H1 (cell line): Measurements from ENCODE around the gene PRTG. TPM values are rescaled to one million over a fixed set of nuclear protein-coding genes. Genes with fewer than 3 reads are reported as not detected.

Experiments
- CTCF ChIA-PET: fragments of 300-600 bp; sonication (Branson Sonifier 250); formaldehyde crosslinking; loops from one replicate; lab custom pipeline; 2021; ENCODE audit not compliant: partially characterized antibody; lab: Charles Lee
- POLR2A ChIA-PET: fragments of 300-600 bp; sonication (Branson Sonifier 250); formaldehyde crosslinking; loops from one replicate; lab custom pipeline; 2021; ENCODE audit warnings: inconsistent platforms; ENCODE audit not compliant: partially characterized antibody; lab: Charles Lee
- DNase-seq, 2 experiments: peaks; one replicate each; pipeline versions ENCODE4 v3.0.0 to v3.0.0-alpha.2; 2010 to 2022; ENCODE audit warnings: low spot score in 2 of 2, low read depth in 1 of 2, mixed read lengths in 1 of 2
- FAIRE-seq: peaks from 2 replicates; lab custom pipeline; 2011; peaks lifted over from hg19 to GRCh38; lab: Jason Lieb, UNC
- H2AFZ ChIP-seq: 2 replicates; pipeline ENCODE4 v1.8.1; 2012; ENCODE audit warnings: low read length, inconsistent platforms
- H2AK5ac ChIP-seq: 2 replicates; pipeline ENCODE4 v1.6.1; 2013; ENCODE audit warnings: low read depth, low read length
- H2BK120ac ChIP-seq: replicated peaks from 2 replicates; pipeline ENCODE3; 2013; ENCODE audit warnings: low read depth, low read length, inconsistent platforms
- H2BK12ac ChIP-seq: 2 replicates; pipeline ENCODE4 v1.6.1; 2013; ENCODE audit warnings: low read depth, low read length
- H2BK15ac ChIP-seq: 2 replicates; pipeline ENCODE4 v1.6.1; 2013; ENCODE audit warnings: low read length
- H2BK20ac ChIP-seq: 2 replicates; pipeline ENCODE4 v1.6.1; 2013; ENCODE audit warnings: low read length
- H2BK5ac ChIP-seq: 2 replicates; pipeline ENCODE4 v1.6.1; 2013; ENCODE audit warnings: low read depth, low read length
- H3K14ac ChIP-seq: 2 replicates; pipeline ENCODE4 v1.6.1; 2013; ENCODE audit warnings: inconsistent platforms; ENCODE audit not compliant: insufficient read length
- H3K18ac ChIP-seq: 2 replicates; pipeline ENCODE4 v1.6.1; 2013; ENCODE audit warnings: low read length; ENCODE audit errors: extremely low read depth
- H3K23ac ChIP-seq: 2 replicates; pipeline ENCODE4 v1.6.1; 2013; ENCODE audit warnings: inconsistent platforms; ENCODE audit not compliant: insufficient read length
- H3K23me2 ChIP-seq: 2 replicates; pipeline ENCODE4 v1.6.1; 2013; ENCODE audit warnings: low read depth, low read length
- H3K27ac ChIP-seq: 2 replicates; pipeline ENCODE4 v1.6.1; 2011; ENCODE audit warnings: low read depth, low read length, inconsistent platforms
- H3K27me3 ChIP-seq, 4 experiments: replicated peaks in 1 of 4; 1 replicate in 1 of 4; 2 replicates in 3 of 4; pipeline versions ENCODE4 v1.6.1 to v1.8.1; 2011 to 2013; ENCODE audit warnings: low read length in 3 of 4, mild to moderate bottlenecking in 3 of 4, inconsistent platforms in 2 of 4, mixed read lengths in 2 of 4, moderate library complexity in 1 of 4; ENCODE audit not compliant: control insufficient read depth in 3 of 4, insufficient read depth in 3 of 4; ENCODE audit errors: extremely low read depth in 1 of 4
- H3K36me3 ChIP-seq, 4 experiments: 2 replicates each; pipeline versions ENCODE4 v1.6.1 to v1.8.1; 2011 to 2013; ENCODE audit warnings: mild to moderate bottlenecking in 4 of 4, low read length in 3 of 4, moderate library complexity in 2 of 4, control low read depth in 1 of 4, inconsistent platforms in 1 of 4; ENCODE audit not compliant: insufficient read depth in 4 of 4, control insufficient read depth in 2 of 4
- H3K4ac ChIP-seq: replicated peaks from 2 replicates; pipeline ENCODE3; 2013; ENCODE audit warnings: low read length, low read depth, mixed read lengths, inconsistent platforms; ENCODE audit not compliant: insufficient read length
- H3K4me1 ChIP-seq, 4 experiments: replicated peaks in 1 of 4; 1 replicate in 1 of 4; 2 replicates in 3 of 4; pipeline versions ENCODE4 v1.6.1 to v1.8.1; 2011 to 2013; ENCODE audit warnings: low read length in 3 of 4, inconsistent platforms in 2 of 4, mixed read lengths in 1 of 4; ENCODE audit not compliant: insufficient read depth in 4 of 4, control insufficient read depth in 3 of 4
- H3K4me2 ChIP-seq, 2 experiments: 2 replicates each; pipeline versions ENCODE4 v1.6.1 to v1.8.1; 2011 to 2013; ENCODE audit warnings: low read depth in 2 of 2, low read length in 2 of 2, control low read depth in 1 of 2, inconsistent platforms in 1 of 2, mild to moderate bottlenecking in 1 of 2; ENCODE audit not compliant: insufficient read depth in 1 of 2
- H3K4me3 ChIP-seq, 4 experiments: fragments of 200-600, 300-600 bp in 1 of 4; sonication (generic), shearing (Covaris generic), sonication (Bioruptor Twin) in 1 of 4; 2 replicates each; pipeline versions ENCODE4 v1.5.1 to v1.8.1; 2011 to 2016; ENCODE audit warnings: low read length in 4 of 4, low read depth in 3 of 4, control low read depth in 2 of 4, inconsistent platforms in 2 of 4, mild to moderate bottlenecking in 2 of 4, mixed read lengths in 1 of 4, moderate library complexity in 1 of 4; ENCODE audit not compliant: insufficient read depth in 2 of 4; ENCODE audit errors: extremely low read depth in 1 of 4
- H3K56ac ChIP-seq: replicated peaks from 2 replicates; pipeline ENCODE3; 2013; ENCODE audit warnings: low read depth, mild to moderate bottlenecking, mixed read lengths, low read length, inconsistent platforms; ENCODE audit not compliant: insufficient read length
- H3K79me1 ChIP-seq: 2 replicates; pipeline ENCODE4 v1.6.1; 2013; ENCODE audit warnings: low read depth, low read length, control low read depth
- H3K79me2 ChIP-seq, 2 experiments: 2 replicates each; pipeline versions ENCODE4 v1.6.1 to v1.8.1; 2012 to 2013; ENCODE audit warnings: low read length in 2 of 2, mild to moderate bottlenecking in 2 of 2, inconsistent platforms in 1 of 2; ENCODE audit not compliant: insufficient read depth in 2 of 2, control insufficient read depth in 1 of 2
- H3K9ac ChIP-seq, 4 experiments: replicated peaks in 1 of 4; 1 replicate in 1 of 4; 2 replicates in 3 of 4; pipeline versions ENCODE4 v1.6.1 to v1.8.1; 2011 to 2013; ENCODE audit warnings: low read depth in 3 of 4, low read length in 3 of 4, control low read depth in 2 of 4, mild to moderate bottlenecking in 2 of 4, moderate library complexity in 2 of 4, inconsistent platforms in 1 of 4; ENCODE audit errors: extremely low read depth in 1 of 4
- H3K9me3 ChIP-seq, 2 experiments: 2 replicates each; pipeline versions ENCODE4 v1.6.1 to v1.8.1; 2012 to 2013; ENCODE audit warnings: mild to moderate bottlenecking in 2 of 2, moderate library complexity in 2 of 2, control low read depth in 1 of 2, inconsistent platforms in 1 of 2, low read depth in 1 of 2, low read length in 1 of 2, mixed read lengths in 1 of 2; ENCODE audit not compliant: insufficient read depth in 2 of 2
- H4K20me1 ChIP-seq, 2 experiments: replicated peaks in 1 of 2; 2 replicates each; pipeline versions ENCODE3 to v1.8.1; 2011 to 2013; ENCODE audit warnings: inconsistent platforms in 2 of 2, low read length in 2 of 2, mild to moderate bottlenecking in 1 of 2; ENCODE audit not compliant: insufficient read depth in 2 of 2, control insufficient read depth in 1 of 2
- H4K5ac ChIP-seq: 2 replicates; pipeline ENCODE4 v1.6.1; 2013; ENCODE audit warnings: low read length, low read depth, mixed read lengths, inconsistent platforms; ENCODE audit not compliant: insufficient read length
- H4K8ac ChIP-seq: 2 replicates; pipeline ENCODE4 v1.8.0; 2013; ENCODE audit warnings: mild to moderate bottlenecking, moderate library complexity, low read length, inconsistent platforms; ENCODE audit not compliant: insufficient read depth; ENCODE audit errors: extremely low read depth
- H4K91ac ChIP-seq: replicated peaks from 2 replicates; pipeline ENCODE3; 2013; ENCODE audit warnings: low read length, mixed read lengths, inconsistent platforms; ENCODE audit not compliant: insufficient read length
- ASH2L ChIP-seq: fragments of 200-600, 300-600 bp; sonication (generic); IDR thresholded peaks from one replicate; pipeline ENCODE4 v1.7.1; 2017; ENCODE audit warnings: low read length
- CHD1 ChIP-seq: IDR thresholded peaks from 2 replicates; pipeline ENCODE4 v1.6.1; 2012; ENCODE audit warnings: low read depth, low read length, improper control_type of control experiment
- CHD2 ChIP-seq: IDR thresholded peaks from 2 replicates; pipeline ENCODE4 v1.6.1; 2012; ENCODE audit warnings: low read length, improper control_type of control experiment
- FOSL1 ChIP-seq: IDR thresholded peaks from 2 replicates; pipeline ENCODE4 v1.6.1; 2011; ENCODE audit warnings: mild to moderate bottlenecking, low read depth, low read length, moderate library complexity; ENCODE audit not compliant: insufficient read depth
- GABPA ChIP-seq: IDR thresholded peaks from 2 replicates; pipeline ENCODE4 v1.6.1; 2011; ENCODE audit warnings: mild to moderate bottlenecking, low read length, moderate library complexity, borderline replicate concordance; ENCODE audit not compliant: insufficient read depth
- HDAC6 ChIP-seq: IDR thresholded peaks from one replicate; pipeline ENCODE4 v1.7.1; 2012; ENCODE audit warnings: low read depth, mild to moderate bottlenecking, inconsistent platforms, low read length, moderate library complexity
- JUND ChIP-seq: IDR thresholded peaks from 2 replicates; pipeline ENCODE4 v1.6.1; 2011; ENCODE audit warnings: mild to moderate bottlenecking, improper control_type of control experiment, low read length
- KDM4A ChIP-seq: IDR thresholded peaks from one replicate; pipeline ENCODE4 v1.7.1; 2012; ENCODE audit warnings: low read depth, mild to moderate bottlenecking, moderate library complexity, low read length, inconsistent platforms; ENCODE audit not compliant: severe bottlenecking
- MAFK ChIP-seq: IDR thresholded peaks from 2 replicates; pipeline ENCODE4 v1.6.1; 2012; ENCODE audit warnings: low read depth, mild to moderate bottlenecking, improper control_type of control experiment, low read length
- PHF8 ChIP-seq: fragments of 200-600 bp; sonication (generic); conservative IDR thresholded peaks from 2 replicates; pipeline ENCODE4 v1.7.1; 2012; ENCODE audit warnings: low read depth, mild to moderate bottlenecking, inconsistent platforms, low read length, moderate library complexity
- SAP30 ChIP-seq: fragments of 300-600 bp; sonication (generic); IDR thresholded peaks from 2 replicates; pipeline ENCODE4 v1.7.1; 2012; ENCODE audit warnings: low read length, moderate library complexity, mild to moderate bottlenecking, inconsistent platforms; ENCODE audit not compliant: insufficient read depth, insufficient replicate concordance
- SP2 ChIP-seq: IDR thresholded peaks from 2 replicates; pipeline ENCODE4 v1.6.1; 2012; ENCODE audit warnings: mild to moderate bottlenecking, low read length, inconsistent platforms
- SUZ12 ChIP-seq: fragments of 200-600 bp; sonication (generic); IDR thresholded peaks from 2 replicates; pipeline ENCODE4 v1.6.1; 2012; ENCODE audit warnings: mild to moderate bottlenecking, inconsistent platforms, low read length, moderate library complexity, mixed read lengths
- TAF1 ChIP-seq: IDR thresholded peaks from 2 replicates; pipeline ENCODE4 v1.6.1; 2011; ENCODE audit warnings: mild to moderate bottlenecking, low read depth, low read length
- TBP ChIP-seq: IDR thresholded peaks from 2 replicates; pipeline ENCODE4 v1.6.1; 2011; ENCODE audit warnings: low read depth, low read length, improper control_type of control experiment
- WGBS, 2 experiments: shearing (Covaris generic) in 1 of 2; methylation state at CpG; one replicate each; pipeline versions ENCODE4 v1.1.6 to v1.1.7; 2013 to 2015; ENCODE audit warnings: low lambda C conversion rate in 2 of 2, mixed read lengths in 2 of 2, inconsistent platforms in 1 of 2, low coverage in 1 of 2, missing lambda C conversion rate in 1 of 2; ENCODE audit not compliant: insufficient replicate concordance in 2 of 2, insufficient coverage in 1 of 2, insufficient read length in 1 of 2; ENCODE audit errors: extremely low coverage in 1 of 2, missing lambda C conversion rate in 1 of 2; 5-methylcytosine and 5-hydroxymethylcytosine counted together
- polyA plus RNA-seq, 7 experiments: library from polyadenylated mRNA; depleted of rRNA in 3 of 7; stranded (reverse) in 5 of 7; unstranded in 2 of 7; fragments of >200 nt in 5 of 7; fragments of 200-250 nt in 2 of 7; gene quantifications; 1 replicate in 5 of 7; 2 replicates in 1 of 7; 4 replicates in 1 of 7; pipeline versions ENCODE4 v1.2.1 to v1.2.3, GENCODE V29; 2011 to 2013; ENCODE audit warnings: missing spikeins in 2 of 7, mixed read lengths in 2 of 7
- total RNA-seq: library from RNA; stranded (reverse); fragmentation: NEBNext Ultra II Directional; extraction: Animal tissue kit (Norgen Biotek cat#: 25700); gene quantifications from 2 replicates; pipeline ENCODE4 v1.2.1, GENCODE V29; 2021

Gene PRTG
- total and polyA plus RNA-seq, 2 of the 8 experiments (the other 6 are each of a cell fraction or from before 2014, with no cell fraction given), result 3.1 to 3.2 TPM

- Histone ChIP-seq H3K9me3 (no peaks in the 10 kb centered on the region), H3K4me3 (no peak overlapping the region), H3K79me1 (no peaks in the 10 kb centered on the region), H3K9ac (no peak overlapping the region), H3K23ac (no peak overlapping the region), H4K5ac (no peak overlapping the region), H2AK5ac (no peak overlapping the region), H3K27ac (no peak overlapping the region), H4K91ac (no peak overlapping the region), H2BK120ac (no peak overlapping the region), H2BK5ac (no peak overlapping the region), H3K4me2 (no peak overlapping the region), H2AFZ (no peak overlapping the region), H2BK15ac (no peak overlapping the region), H3K23me2 (no peaks in the 10 kb centered on the region), H3K14ac (no peak overlapping the region), H2BK20ac (no peak overlapping the region), H2BK12ac (no peak overlapping the region), H3K4me1 (peaks cover 0 to 10% (median 2%) of the 10 kb centered on the region in 4 experiments; a peak in 2 of 7 replicates), H3K36me3 (no peaks in the 10 kb centered on the region), H3K56ac (no peak overlapping the region), H3K4ac (no peak overlapping the region), H4K20me1 (no peaks in the 10 kb centered on the region), H3K18ac (no peak overlapping the region), H3K79me2 (no peaks in the 10 kb centered on the region), H4K8ac (no peak overlapping the region), H3K27me3 (no peaks in the 10 kb centered on the region)
- ChIA-PET POLR2A (interaction anchor here (2.0 kb wide), 1 partner anchor 9 kb away, joined by 4 read pairs; no protein-coding TSS in a partner anchor), CTCF (interaction anchor here (0.9 to 2.2 kb wide), 11 partner anchors 10 to 140 kb away, joined by 3 to 18 read pairs (median 4); no protein-coding TSS in a partner anchor)
- FAIRE-seq (no peak), DNase-seq (no peak)
- 90% methylated on average over 11 of the region's 11 CpGs; no CpG with 5 or more reads in 1 of the 2 experiments for WGBS, 2 experiments
- TF ChIP-seq TAF1, result no peak
- no peak for TF ChIP-seq PHF8
- no peak for TF ChIP-seq SAP30
- no peak for TF ChIP-seq CHD2
- TF ChIP-seq TBP, result no peak
- no peak for TF ChIP-seq FOSL1
- no peak for TF ChIP-seq HDAC6
- no peak for TF ChIP-seq MAFK
- no peak for TF ChIP-seq JUND
- TF ChIP-seq CHD1, result no peak
- no peak for TF ChIP-seq ASH2L
- no peak for TF ChIP-seq SUZ12
- TF ChIP-seq KDM4A, result no peak
- TF ChIP-seq SP2, result no peak
- no peak for TF ChIP-seq GABPA
Observed at GRCh38 chr15:55659481-55659880, 83.5 kb downstream of the PRTG start.
